RWPE1 (cell line): ENCODE measurements around the gene CCL26.

Source experiments
- CTCF ChIA-PET: fragments of 350-600 bp; sonication (Branson Sonifier 250); formaldehyde crosslinking; extraction: SDS; loops from one replicate; lab custom pipeline; 2021; lab: Yijun Ruan, JAX
- POLR2A ChIA-PET: fragments of 400-600 bp; formaldehyde crosslinking; extraction: SDS; loops from one replicate; lab custom pipeline; 2020; ENCODE audit warnings: antibody characterized with exemption; ENCODE audit not compliant: low non-redundant PET; lab: Yijun Ruan, JAX
- DNase-seq: peaks from one replicate; pipeline ENCODE4 v3.0.0; 2012; ENCODE audit warnings: low spot score
- H3K27ac ChIP-seq: fragments of 450-650 bp; 2 replicates; pipeline ENCODE4 v1.5.1; 2017
- CTCF ChIP-seq: fragments of 450-650 bp; conservative IDR thresholded peaks from 2 replicates; pipeline ENCODE4 v1.5.1; 2017; ENCODE audit warnings: low read depth, mild to moderate bottlenecking

The CCL26 gene

GRCh38 chr7:75738975-75739795 lies 32.8 kb downstream of the CCL26 start:
- no peak for TF ChIP-seq CTCF
- DNase-seq, result peak; percentile 100
- ChIA-PET CTCF (interaction anchor here (0.6 to 0.7 kb wide), 3 partner anchors 18 to 183 kb away, joined by 3 to 4 read pairs (median 3); no protein-coding TSS in a partner anchor), POLR2A (interaction anchor here (0.7 kb wide), 1 partner anchor 8 kb away, joined by 3 read pairs; no protein-coding TSS in a partner anchor)
- H3K27ac ChIP-seq, result peak overlapping the region; percentile 81

DNA sequence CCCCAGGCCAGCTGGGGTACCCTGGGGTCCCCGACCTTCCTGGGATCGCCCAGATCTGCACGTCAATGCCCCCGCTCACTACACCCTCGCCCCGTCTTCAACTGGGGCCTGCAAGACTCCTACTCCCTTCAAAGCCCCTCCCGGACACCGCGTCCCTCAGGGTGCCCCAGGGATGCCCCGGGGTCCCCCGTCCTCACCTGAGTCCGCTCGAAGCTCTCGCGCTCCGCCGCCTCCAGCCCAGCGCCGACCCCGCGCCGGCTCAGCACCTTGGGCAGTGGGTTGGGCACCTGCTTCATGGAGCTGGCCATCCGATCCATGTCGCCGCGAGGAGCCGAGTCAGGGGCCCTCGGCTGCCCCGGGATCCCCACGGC lies 33.4 kb downstream of the CCL26 start, which contains the start of gene HIP1:
Gene HIP1, minus strand, starts transcription at position 338 of the 371 bp plus-strand sequence. Its CDS starts 21 bp downstream, at position 317.
- TF ChIP-seq CTCF, result no peak
- H3K27ac ChIP-seq, result peak within 1 kb of the TSS; percentile 81
- ChIA-PET CTCF (interaction anchor here (0.7 to 0.8 kb wide), 2 partner anchors 25 to 182 kb away, joined by 3 to 4 read pairs; no protein-coding TSS in a partner anchor), POLR2A (no interaction called here)
- DNase-seq, result no peak

DNA sequence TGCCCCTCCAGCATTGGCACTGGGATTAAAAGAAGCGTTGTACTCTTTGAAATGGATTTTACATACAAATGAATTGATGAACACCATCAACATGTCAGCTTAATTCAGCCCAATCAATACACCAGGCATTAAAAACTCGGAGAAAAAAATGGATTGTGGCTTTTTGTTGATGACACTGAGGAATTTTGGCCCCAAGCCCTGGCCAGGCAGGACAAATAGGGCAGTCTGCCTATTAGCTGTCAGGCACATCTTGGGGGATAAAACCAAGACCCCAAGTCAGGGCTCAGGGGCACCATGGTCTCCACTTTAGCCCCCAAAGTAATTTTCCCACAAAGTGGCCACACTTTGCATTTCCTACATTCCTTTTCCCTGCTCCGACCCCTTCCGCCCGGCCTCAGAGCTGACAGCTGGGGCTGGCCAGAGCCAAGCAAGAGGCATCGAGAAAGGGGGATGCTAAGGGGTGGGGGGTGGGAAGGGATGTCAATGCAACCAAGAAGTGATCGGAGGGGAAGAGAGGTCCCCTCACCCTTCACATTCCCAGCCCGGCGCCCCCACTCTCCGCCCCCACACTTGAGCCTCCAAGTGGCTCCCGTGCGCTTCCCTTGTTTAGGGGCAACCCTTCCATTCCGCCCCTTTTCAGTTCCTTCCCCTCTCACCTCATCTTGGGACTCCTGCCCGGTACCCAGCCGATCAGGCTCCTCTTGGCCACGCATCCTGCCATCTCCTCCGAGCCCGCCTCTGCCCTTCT lies 34.0 kb downstream of the CCL26 start:
- DNase-seq, result no peak
- peak overlapping the region; percentile 81 for H3K27ac ChIP-seq
- ChIA-PET CTCF (interaction anchor here (0.8 kb wide), 1 partner anchor 26 kb away, joined by 4 read pairs; no protein-coding TSS in a partner anchor), POLR2A (no interaction called here)
- no peak for TF ChIP-seq CTCF

DNA sequence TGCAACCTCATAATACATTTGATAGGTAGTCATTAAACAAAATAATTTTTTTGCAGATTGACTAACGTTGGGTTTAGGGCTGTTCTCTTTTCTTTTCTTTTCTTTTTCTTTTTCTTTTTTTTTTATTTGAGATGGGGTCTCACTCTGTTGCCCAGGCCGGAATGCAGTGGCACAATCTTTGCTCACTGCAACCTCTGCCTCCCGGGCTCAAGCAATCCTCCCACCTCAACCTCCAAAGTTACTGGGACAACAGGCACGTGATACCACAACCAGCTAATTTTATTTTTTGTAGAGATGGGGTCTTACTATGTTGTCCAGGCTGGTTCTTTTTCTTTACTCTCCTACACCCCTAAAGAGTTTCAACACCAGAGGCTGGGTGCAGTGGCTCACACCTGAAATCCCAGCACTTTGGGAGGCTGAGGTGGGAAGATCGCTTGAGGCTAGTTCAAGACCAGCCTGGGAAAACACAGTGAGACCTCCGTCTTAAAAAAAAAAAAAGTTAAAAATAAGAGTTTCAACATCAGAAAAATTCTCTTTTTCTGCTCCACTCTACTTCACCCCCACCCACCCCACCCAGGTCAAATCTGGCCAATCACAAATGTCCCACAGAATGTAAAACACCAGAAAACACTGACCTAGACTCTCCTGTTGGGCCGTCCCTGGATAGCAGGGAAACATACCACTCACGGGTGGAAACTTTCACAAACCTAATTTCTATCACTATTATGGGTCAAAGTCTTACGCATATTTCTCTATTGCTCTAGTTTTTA lies 36.2 kb downstream of the CCL26 start:
- CTCF ChIA-PET, result interaction anchor here (0.6 kb wide), 1 partner anchor 8 kb away, joined by 4 read pairs; no protein-coding TSS in a partner anchor

GRCh38 chr7:75734586-75735458 lies 37.2 kb downstream of the CCL26 start:
- H3K27ac ChIP-seq, result peak overlapping the region; percentile 82
- DNase-seq, result no peak
- no peak for TF ChIP-seq CTCF
- ChIA-PET POLR2A (no interaction called here), CTCF (interaction anchor here (0.6 kb wide), 1 partner anchor 9 kb away, joined by 4 read pairs; no protein-coding TSS in a partner anchor)

More for the DNA sequence above, 36.2 kb downstream of the CCL26 start:
- POLR2A ChIA-PET, result no interaction called here
- no peak for TF ChIP-seq CTCF
- no peak overlapping the region for H3K27ac ChIP-seq
- DNase-seq, result no peak
